ENCODE results near the gene KCP. TPM values are rescaled to one million over a fixed set of nuclear protein-coding genes. Genes with fewer than 3 reads are reported as not detected.
A peak's percentile ranks its signal among the peaks of the same experiment; 100 is the strongest.

Gene KCP
- total RNA-seq, 2 donors from 2014 or later, result 0.21 TPM; not detected in 1

- H3K4me3 Mint-ChIP-seq, result no peak overlapping the region
Observed at GRCh38 chr7:128879461-128879938, 31.0 kb downstream of the KCP start.

GRCh38 chr7:128878226-128879105 lies 32.0 kb downstream of the KCP start:
- Mint-ChIP-seq H3K27ac (no peak overlapping the region), H3K4me1 (ENCODE audit: low read depth) (no peaks in the 10 kb centered on the region), H3K36me3 (ENCODE audit: insufficient read depth in 2 of 2) (no peaks in the 10 kb centered on the region), H3K9me3 (no peaks in the 10 kb centered on the region), H3K27me3 (ENCODE audit: low read depth) (no peaks in the 10 kb centered on the region), H3K4me3 (no peak overlapping the region)
- DNase-seq, result no peak
- ATAC-seq (replicated peaks in 1 of 2), result no peak

More at GRCh38 chr7:128879461-128879938, 31.0 kb downstream of the KCP start:
- DNase-seq (no peak), ATAC-seq (replicated peaks in 1 of 2) (no peak)
- no peaks in the 10 kb centered on the region for H3K36me3 Mint-ChIP-seq (ENCODE audit: insufficient read depth in 2 of 2)
- H3K27me3 Mint-ChIP-seq (ENCODE audit: low read depth), result no peaks in the 10 kb centered on the region
- no peaks in the 10 kb centered on the region for H3K4me1 Mint-ChIP-seq (ENCODE audit: low read depth)
- H3K27ac Mint-ChIP-seq, result no peak overlapping the region
- H3K9me3 Mint-ChIP-seq, result no peaks in the 10 kb centered on the region

GRCh38 chr7:128877756-128878120 lies 32.8 kb downstream of the KCP start:
- H3K36me3 Mint-ChIP-seq (ENCODE audit: insufficient read depth in 2 of 2), result no peaks in the 10 kb centered on the region
- H3K4me1 Mint-ChIP-seq (ENCODE audit: low read depth), result no peaks in the 10 kb centered on the region
- no peaks in the 10 kb centered on the region for H3K27me3 Mint-ChIP-seq (ENCODE audit: low read depth)
- H3K4me3 Mint-ChIP-seq, result no peak overlapping the region
- DNase-seq (no peak), ATAC-seq (replicated peaks in 1 of 2) (no peak)
- no peaks in the 10 kb centered on the region for H3K9me3 Mint-ChIP-seq
- H3K27ac Mint-ChIP-seq, result no peak overlapping the region

- DNase-seq (no peak), ATAC-seq (replicated peaks in 1 of 2) (no peak)
- Mint-ChIP-seq H3K27ac (no peak overlapping the region), H3K36me3 (ENCODE audit: insufficient read depth in 2 of 2) (no peaks in the 10 kb centered on the region), H3K4me1 (ENCODE audit: low read depth) (no peaks in the 10 kb centered on the region), H3K4me3 (no peak overlapping the region), H3K9me3 (no peaks in the 10 kb centered on the region), H3K27me3 (ENCODE audit: low read depth) (no peaks in the 10 kb centered on the region)
Observed at GRCh38 chr7:128876978-128877755, 33.3 kb downstream of the KCP start.

GRCh38 chr7:128876586-128876977 lies 33.9 kb downstream of the KCP start:
- H3K36me3 Mint-ChIP-seq (ENCODE audit: insufficient read depth in 2 of 2), result no peaks in the 10 kb centered on the region
- H3K9me3 Mint-ChIP-seq, result no peaks in the 10 kb centered on the region
- H3K4me1 Mint-ChIP-seq (ENCODE audit: low read depth), result no peaks in the 10 kb centered on the region
- DNase-seq, result no peak
- no peak overlapping the region for H3K4me3 Mint-ChIP-seq
- ATAC-seq (replicated peaks in 1 of 2), result no peak
- H3K27ac Mint-ChIP-seq, result no peak overlapping the region
- H3K27me3 Mint-ChIP-seq (ENCODE audit: low read depth), result no peaks in the 10 kb centered on the region

GRCh38 chr7:128876127-128876526 lies 34.4 kb downstream of the KCP start:
- H3K36me3 Mint-ChIP-seq (ENCODE audit: insufficient read depth in 2 of 2), result no peaks in the 10 kb centered on the region
- no peak for ATAC-seq (replicated peaks in 1 of 2)
- no peak for DNase-seq
- H3K4me3 Mint-ChIP-seq, result no peak overlapping the region
- no peak overlapping the region for H3K27ac Mint-ChIP-seq
- H3K9me3 Mint-ChIP-seq, result no peaks in the 10 kb centered on the region
- H3K4me1 Mint-ChIP-seq (ENCODE audit: low read depth), result no peaks in the 10 kb centered on the region
- peaks cover under 1% of the 10 kb centered on the region for H3K27me3 Mint-ChIP-seq (ENCODE audit: low read depth)

GRCh38 chr7:128875523-128875948 lies 35.0 kb downstream of the KCP start:
- ATAC-seq (replicated peaks in 1 of 2) (no peak), DNase-seq (no peak)
- H3K9me3 Mint-ChIP-seq, result no peaks in the 10 kb centered on the region
- H3K27me3 Mint-ChIP-seq (ENCODE audit: low read depth), result peaks cover 7% of the 10 kb centered on the region
- peaks cover 1% of the 10 kb centered on the region for H3K4me1 Mint-ChIP-seq (ENCODE audit: low read depth)
- H3K4me3 Mint-ChIP-seq, result no peak overlapping the region
- no peak overlapping the region for H3K27ac Mint-ChIP-seq
- H3K36me3 Mint-ChIP-seq (ENCODE audit: insufficient read depth in 2 of 2), result no peaks in the 10 kb centered on the region

- ATAC-seq (replicated peaks in 1 of 2), result no peak
- Mint-ChIP-seq H3K27ac (no peak overlapping the region), H3K36me3 (ENCODE audit: insufficient read depth in 2 of 2) (no peaks in the 10 kb centered on the region), H3K9me3 (no peaks in the 10 kb centered on the region), H3K27me3 (ENCODE audit: low read depth) (peaks cover 10% of the 10 kb centered on the region), H3K4me3 (no peak overlapping the region), H3K4me1 (ENCODE audit: low read depth) (peaks cover 9% of the 10 kb centered on the region)
- DNase-seq, result no peak
Observed at GRCh38 chr7:128874140-128875031, 36.1 kb downstream of the KCP start.

GRCh38 chr7:128873234-128873633 lies 37.3 kb downstream of the KCP start:
- Mint-ChIP-seq H3K9me3 (no peaks in the 10 kb centered on the region), H3K27me3 (ENCODE audit: low read depth) (peaks cover 10% of the 10 kb centered on the region), H3K4me3 (no peak overlapping the region), H3K4me1 (ENCODE audit: low read depth) (peaks cover 9% of the 10 kb centered on the region), H3K27ac (no peak overlapping the region), H3K36me3 (ENCODE audit: insufficient read depth in 2 of 2) (no peaks in the 10 kb centered on the region)
- ATAC-seq (replicated peaks in 1 of 2) (no peak), DNase-seq (no peak)

- Mint-ChIP-seq H3K9me3 (no peaks in the 10 kb centered on the region), H3K4me3 (no peak overlapping the region), H3K36me3 (ENCODE audit: insufficient read depth in 2 of 2) (no peaks in the 10 kb centered on the region), H3K27ac (no peak overlapping the region), H3K27me3 (ENCODE audit: low read depth) (peaks cover 10% of the 10 kb centered on the region), H3K4me1 (ENCODE audit: low read depth) (peaks cover 9% of the 10 kb centered on the region)
- ATAC-seq (replicated peaks in 1 of 2), result no peak
- no peak for DNase-seq
Observed at GRCh38 chr7:128872394-128872824, 38.1 kb downstream of the KCP start.

- DNase-seq (no peak), ATAC-seq (replicated peaks in 1 of 2) (no peak)
- peaks cover 9% of the 10 kb centered on the region for H3K4me1 Mint-ChIP-seq (ENCODE audit: low read depth)
- H3K4me3 Mint-ChIP-seq, result peak overlapping the region; percentile 80 to 84
- no peaks in the 10 kb centered on the region for H3K36me3 Mint-ChIP-seq (ENCODE audit: insufficient read depth in 2 of 2)
- H3K27me3 Mint-ChIP-seq (ENCODE audit: low read depth), result peaks cover 10% of the 10 kb centered on the region
- no peak overlapping the region for H3K27ac Mint-ChIP-seq
- H3K9me3 Mint-ChIP-seq, result no peaks in the 10 kb centered on the region
Observed at GRCh38 chr7:128871050-128871449, 39.5 kb downstream of the KCP start.

- Mint-ChIP-seq H3K4me3 (peak overlapping the region; percentile 80 to 84), H3K4me1 (ENCODE audit: low read depth) (peaks cover 19% of the 10 kb centered on the region), H3K27me3 (ENCODE audit: low read depth) (peaks cover 10% of the 10 kb centered on the region), H3K9me3 (no peaks in the 10 kb centered on the region), H3K36me3 (ENCODE audit: insufficient read depth in 2 of 2) (no peaks in the 10 kb centered on the region), H3K27ac (no peak overlapping the region)
- ATAC-seq (replicated peaks in 1 of 2) (peak; percentile 46 to 55), DNase-seq (peak; percentile 27 to 33)
Observed at GRCh38 chr7:128869944-128870285, 40.6 kb downstream of the KCP start.
